PFSK-1 (cell line): ENCODE measurements around the gene CTDNEP1.
A peak's percentile ranks its signal among the peaks of the same experiment; 100 is the strongest.

Source experiments
- FOXP2 ChIP-seq: optimal IDR thresholded peaks from 2 replicates; pipeline ENCODE3; 2011; ENCODE audit warnings: borderline replicate concordance, control low read depth, inconsistent platforms; ENCODE audit not compliant: insufficient read depth; ENCODE audit errors: extremely low read length, extremely low read depth
- POLR2AphosphoS5 ChIP-seq: IDR thresholded peaks from 2 replicates; pipeline ENCODE4 v1.6.1; 2012; ENCODE audit warnings: low read depth, mild to moderate bottlenecking, control low read depth, low read length, moderate library complexity
- REST ChIP-seq, 2 experiments: IDR thresholded peaks; 2 replicates each; pipeline versions ENCODE4 v1.6.1 to v1.8.0; 2011 to 2012; ENCODE audit warnings: low read depth in 2 of 2, low read length in 2 of 2, control low read depth in 1 of 2, inconsistent platforms in 1 of 2, mild to moderate bottlenecking in 1 of 2, moderate library complexity in 1 of 2; ENCODE audit not compliant: insufficient read depth in 1 of 2
- SIN3A ChIP-seq: IDR thresholded peaks from 2 replicates; pipeline ENCODE4 v1.6.1; 2012; ENCODE audit warnings: mild to moderate bottlenecking, low read length, moderate library complexity, borderline replicate concordance; ENCODE audit not compliant: insufficient read depth
- TAF1 ChIP-seq: IDR thresholded peaks from 2 replicates; pipeline ENCODE4 v1.6.1; 2012; ENCODE audit warnings: low read length, control low read depth, borderline replicate concordance; ENCODE audit not compliant: insufficient read depth

CTDNEP1 gene

GRCh38 chr17:7234083-7234951 lies 17.2 kb downstream of the CTDNEP1 start, which contains the start of gene DVL2:
Gene DVL2, minus strand, starts transcription at chr17:7234517. Its CDS starts 255 bp downstream, at chr17:7234262.
- TF ChIP-seq FOXP2 (peak; percentile 83), POLR2AphosphoS5 (peak; percentile 98), TAF1 (peak; percentile 85; the same call in 1 of the 2 replicates), REST (IDR thresholded peaks at IDR 0.05; ENCODE audit: insufficient read depth in 1 of 2, low read depth in 2 of 2, low read length in 2 of 2) (peak; percentile 14 to 50; a peak in 1 of 4 replicates), SIN3A (peak; percentile 96; the same call in 1 of the 2 replicates)

- peak; percentile 15; the same call in 1 of the 2 replicates for TF ChIP-seq SIN3A
- TF ChIP-seq POLR2AphosphoS5, result no peak
- no peak for TF ChIP-seq TAF1
- TF ChIP-seq FOXP2, result no peak
- no peak for TF ChIP-seq REST (IDR thresholded peaks at IDR 0.05; ENCODE audit: insufficient read depth in 1 of 2, low read depth in 2 of 2, low read length in 2 of 2)
Observed at GRCh38 chr17:7233701-7234082, 17.8 kb downstream of the CTDNEP1 start.

- TF ChIP-seq TAF1 (no peak), FOXP2 (no peak), REST (IDR thresholded peaks at IDR 0.05; ENCODE audit: insufficient read depth in 1 of 2, low read depth in 2 of 2, low read length in 2 of 2) (no peak), POLR2AphosphoS5 (no peak), SIN3A (no peak)
Observed at GRCh38 chr17:7232114-7232513, 19.4 kb downstream of the CTDNEP1 start.

- TF ChIP-seq FOXP2 (no peak), TAF1 (no peak), SIN3A (no peak), REST (IDR thresholded peaks at IDR 0.05; ENCODE audit: insufficient read depth in 1 of 2, low read depth in 2 of 2, low read length in 2 of 2) (no peak), POLR2AphosphoS5 (no peak)
Observed at GRCh38 chr17:7229504-7229903, 22.0 kb downstream of the CTDNEP1 start.

- TF ChIP-seq FOXP2 (no peak), SIN3A (no peak), REST (IDR thresholded peaks at IDR 0.05; ENCODE audit: insufficient read depth in 1 of 2, low read depth in 2 of 2, low read length in 2 of 2) (no peak), TAF1 (no peak), POLR2AphosphoS5 (no peak)
Observed at GRCh38 chr17:7228920-7229319, 22.6 kb downstream of the CTDNEP1 start.
